ENCODE measurements around the gene ANKS6.

Gene ANKS6

DNA sequence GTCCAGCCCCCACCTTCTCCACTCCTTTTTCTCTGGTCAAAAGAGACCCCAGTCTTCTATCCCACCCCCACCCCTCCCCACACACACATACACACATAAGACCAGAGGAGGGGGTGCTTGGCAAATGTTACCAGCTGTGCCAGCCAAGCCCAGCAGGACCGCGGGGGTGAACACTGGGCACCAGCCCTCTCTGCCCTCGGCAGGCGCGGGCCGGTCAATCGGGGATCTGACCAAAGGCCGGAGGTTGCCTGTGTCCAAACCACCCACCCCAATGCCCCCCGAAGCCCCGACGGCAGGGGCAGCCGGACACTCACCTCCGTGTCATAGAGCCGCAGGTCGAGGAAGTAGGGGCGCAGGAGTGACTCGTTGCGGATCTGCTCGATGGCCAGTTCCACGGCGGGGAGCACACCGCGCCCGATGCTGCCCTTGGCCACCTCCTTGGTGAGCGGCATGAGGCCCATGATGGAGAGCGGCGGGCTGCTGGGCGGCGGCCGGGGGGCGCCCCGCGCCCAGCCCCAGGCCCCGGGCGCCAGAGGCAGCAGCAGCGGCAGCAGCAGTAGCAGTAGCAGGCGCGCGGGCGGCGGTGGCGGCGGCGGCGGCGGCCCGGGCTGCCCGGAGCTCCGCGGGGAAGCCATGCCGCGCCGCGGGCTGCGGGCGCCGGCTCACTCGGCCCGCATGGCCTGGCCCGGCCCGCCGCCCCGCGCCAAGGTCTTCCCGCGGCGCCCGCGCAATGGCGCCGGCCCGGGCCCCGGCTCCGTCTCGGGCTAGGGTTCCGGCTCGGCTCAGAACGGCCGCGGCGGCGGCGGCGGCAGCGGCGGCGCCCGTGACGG, 88.0 kb downstream of the ANKS6 start:
- WGBS (ENCODE audit: extremely low coverage, insufficient coverage, low lambda C conversion rate) = no CpG with 5 or more reads among the region's 89 CpGs
- no peaks in the 10 kb centered on the region for H3K79me1 ChIP-seq (ENCODE audit: low read length)
- no peaks in the 10 kb centered on the region for H3K79me2 ChIP-seq (ENCODE audit: control insufficient read depth, insufficient read depth, low read length)
- no peak overlapping the region for H3K4ac ChIP-seq (ENCODE audit: low read depth, low read length)
- no peak overlapping the region for H3K4me3 ChIP-seq (ENCODE audit: low read length)
- peak overlapping the region; percentile 39 for H3K4me2 ChIP-seq (ENCODE audit: low read length)
- no peak overlapping the region for H2BK15ac ChIP-seq (replicated peaks; ENCODE audit: low read depth)
- no peak overlapping the region for H3K27ac ChIP-seq (ENCODE audit: low read depth, low read length)
- H2AK5ac ChIP-seq (ENCODE audit: low read length) = no peak overlapping the region
- no peak overlapping the region for H3K23ac ChIP-seq (ENCODE audit: low read length)
- peak overlapping the region; percentile 0 for H3K18ac ChIP-seq (ENCODE audit: low read length)
- H2BK5ac ChIP-seq (ENCODE audit: low read length) = no peak overlapping the region
- no peak overlapping the region for H3K9ac ChIP-seq (ENCODE audit: low read length)
- no peak overlapping the region for H4K8ac ChIP-seq (ENCODE audit: low read depth, low read length)
- H3K36me3 ChIP-seq (ENCODE audit: control insufficient read depth, insufficient read depth, low read length) = no peaks in the 10 kb centered on the region
- H3K56ac ChIP-seq (ENCODE audit: low read length) = peak overlapping the region; percentile 46
- DNase-seq = peak; percentile 10
- H3K4me1 ChIP-seq (ENCODE audit: control insufficient read depth, low read depth, low read length) = no peaks in the 10 kb centered on the region
- H3K27me3 ChIP-seq (ENCODE audit: insufficient read depth, low read length, poor library complexity) = peaks cover 27% of the 10 kb centered on the region
- H2BK120ac ChIP-seq (ENCODE audit: low read depth, low read length) = no peak overlapping the region
- no peak overlapping the region for H4K5ac ChIP-seq (ENCODE audit: low read length)

DNA sequence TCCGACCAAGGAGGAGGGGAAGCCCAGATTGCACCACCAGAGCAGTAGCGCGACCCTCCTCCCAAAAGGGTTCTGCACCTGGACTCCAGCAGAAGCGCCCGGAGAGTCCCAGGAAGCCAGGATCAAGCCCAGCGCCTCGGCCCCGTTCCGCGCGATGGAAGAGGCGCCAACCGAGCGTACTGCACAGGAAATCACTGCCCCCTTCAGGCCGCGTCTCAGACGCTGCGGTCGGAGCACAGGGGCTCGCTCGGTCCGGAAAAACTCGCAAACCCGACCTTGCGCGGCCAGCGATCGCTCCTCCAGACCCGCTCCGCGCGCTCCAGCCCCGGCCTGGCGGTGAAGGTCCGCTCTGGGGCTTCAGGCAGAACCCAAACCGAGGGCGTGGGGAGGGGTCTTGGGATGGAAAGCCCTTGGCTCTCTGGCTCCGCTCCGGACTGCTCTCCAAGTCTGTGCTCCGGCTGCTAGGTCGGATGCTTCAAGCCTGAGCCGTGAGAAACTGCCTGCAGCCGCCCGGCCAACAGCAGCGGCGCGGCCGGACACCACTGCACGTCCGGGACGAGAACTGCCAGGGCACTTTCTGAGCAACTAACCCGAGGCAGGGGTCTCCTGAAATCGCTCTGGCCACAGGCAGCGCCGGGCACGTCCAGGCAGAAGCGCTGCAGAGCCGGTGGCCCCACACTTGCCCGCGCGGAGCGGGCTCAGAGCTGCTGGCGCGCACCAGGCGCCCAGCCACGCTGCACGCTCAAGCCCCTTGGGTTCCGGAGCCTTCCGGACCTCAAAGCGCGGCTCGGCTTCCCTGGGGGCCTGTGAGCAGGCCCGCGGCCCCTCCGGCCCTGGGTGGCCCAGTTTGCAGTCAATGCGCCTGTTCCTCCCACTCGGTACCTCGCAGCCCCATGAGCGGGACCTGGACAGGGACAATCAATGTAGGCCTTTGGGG, 88.9 kb downstream of the ANKS6 start:
- Histone ChIP-seq H3K18ac (ENCODE audit: low read length) (no peak overlapping the region), H3K4ac (ENCODE audit: low read depth, low read length) (no peak overlapping the region), H3K79me1 (ENCODE audit: low read length) (no peaks in the 10 kb centered on the region), H3K4me3 (ENCODE audit: low read length) (no peak overlapping the region), H2BK15ac (replicated peaks; ENCODE audit: low read depth) (no peak overlapping the region), H3K56ac (ENCODE audit: low read length) (peak overlapping the region; percentile 54), H3K36me3 (ENCODE audit: control insufficient read depth, insufficient read depth, low read length) (no peaks in the 10 kb centered on the region), H4K8ac (ENCODE audit: low read depth, low read length) (no peak overlapping the region), H3K27ac (ENCODE audit: low read depth, low read length) (no peak overlapping the region), H3K23ac (ENCODE audit: low read length) (no peak overlapping the region), H3K4me1 (ENCODE audit: control insufficient read depth, low read depth, low read length) (no peaks in the 10 kb centered on the region), H2BK120ac (ENCODE audit: low read depth, low read length) (no peak overlapping the region), H2AK5ac (ENCODE audit: low read length) (no peak overlapping the region), H3K27me3 (ENCODE audit: insufficient read depth, low read length, poor library complexity) (peaks cover 27% of the 10 kb centered on the region), H3K4me2 (ENCODE audit: low read length) (peak overlapping the region; percentile 63), H4K5ac (ENCODE audit: low read length) (no peak overlapping the region), H2BK5ac (ENCODE audit: low read length) (no peak overlapping the region), H3K79me2 (ENCODE audit: control insufficient read depth, insufficient read depth, low read length) (no peaks in the 10 kb centered on the region), H3K9ac (ENCODE audit: low read length) (peak overlapping the region; percentile 28)
- DNase-seq = peak; percentile 87
- WGBS (ENCODE audit: extremely low coverage, insufficient coverage, low lambda C conversion rate) = no CpG with 5 or more reads among the region's 79 CpGs

DNA sequence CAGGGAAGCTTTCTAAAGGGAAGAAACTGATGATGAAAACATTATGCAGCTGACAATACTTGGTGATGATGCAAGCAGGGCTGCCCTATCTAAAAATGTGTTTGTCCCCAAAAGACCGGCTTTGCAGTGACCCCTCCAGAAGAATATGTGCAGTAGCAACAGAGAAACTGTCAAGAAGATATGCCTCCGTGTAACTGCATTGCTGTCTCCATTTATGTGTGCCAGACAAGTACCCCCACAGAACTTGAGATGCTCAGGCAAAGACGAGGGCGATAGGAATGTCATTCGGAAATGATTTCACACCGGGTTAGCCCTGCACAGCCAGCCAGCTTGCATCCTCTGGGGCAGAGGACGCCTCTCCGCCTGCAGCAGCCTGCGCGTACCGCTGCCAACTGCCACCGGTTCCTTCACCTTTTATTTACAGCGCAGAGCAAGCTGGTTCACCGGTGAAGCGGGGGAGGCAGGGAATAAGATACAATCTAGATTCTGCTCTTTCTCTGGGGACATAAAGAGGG, 89.6 kb downstream of the ANKS6 start:
- Histone ChIP-seq H3K4me2 (ENCODE audit: low read length) (peak overlapping the region; percentile 18), H3K4me3 (ENCODE audit: low read length) (no peak overlapping the region), H2BK120ac (ENCODE audit: low read depth, low read length) (no peak overlapping the region), H3K36me3 (ENCODE audit: control insufficient read depth, insufficient read depth, low read length) (no peaks in the 10 kb centered on the region), H3K56ac (ENCODE audit: low read length) (peak overlapping the region; percentile 35), H4K8ac (ENCODE audit: low read depth, low read length) (no peak overlapping the region), H3K79me2 (ENCODE audit: control insufficient read depth, insufficient read depth, low read length) (no peaks in the 10 kb centered on the region), H2AK5ac (ENCODE audit: low read length) (no peak overlapping the region), H3K23ac (ENCODE audit: low read length) (no peak overlapping the region), H3K79me1 (ENCODE audit: low read length) (no peaks in the 10 kb centered on the region), H3K18ac (ENCODE audit: low read length) (no peak overlapping the region), H3K9ac (ENCODE audit: low read length) (peak overlapping the region; percentile 0), H3K27me3 (ENCODE audit: insufficient read depth, low read length, poor library complexity) (peaks cover 26% of the 10 kb centered on the region), H3K27ac (ENCODE audit: low read depth, low read length) (no peak overlapping the region), H3K4ac (ENCODE audit: low read depth, low read length) (no peak overlapping the region), H3K4me1 (ENCODE audit: control insufficient read depth, low read depth, low read length) (no peaks in the 10 kb centered on the region), H2BK15ac (replicated peaks; ENCODE audit: low read depth) (no peak overlapping the region), H4K5ac (ENCODE audit: low read length) (no peak overlapping the region), H2BK5ac (ENCODE audit: low read length) (no peak overlapping the region)
- DNase-seq = no peak
- no CpG with 5 or more reads among the region's 15 CpGs for WGBS (ENCODE audit: extremely low coverage, insufficient coverage, low lambda C conversion rate)

DNA sequence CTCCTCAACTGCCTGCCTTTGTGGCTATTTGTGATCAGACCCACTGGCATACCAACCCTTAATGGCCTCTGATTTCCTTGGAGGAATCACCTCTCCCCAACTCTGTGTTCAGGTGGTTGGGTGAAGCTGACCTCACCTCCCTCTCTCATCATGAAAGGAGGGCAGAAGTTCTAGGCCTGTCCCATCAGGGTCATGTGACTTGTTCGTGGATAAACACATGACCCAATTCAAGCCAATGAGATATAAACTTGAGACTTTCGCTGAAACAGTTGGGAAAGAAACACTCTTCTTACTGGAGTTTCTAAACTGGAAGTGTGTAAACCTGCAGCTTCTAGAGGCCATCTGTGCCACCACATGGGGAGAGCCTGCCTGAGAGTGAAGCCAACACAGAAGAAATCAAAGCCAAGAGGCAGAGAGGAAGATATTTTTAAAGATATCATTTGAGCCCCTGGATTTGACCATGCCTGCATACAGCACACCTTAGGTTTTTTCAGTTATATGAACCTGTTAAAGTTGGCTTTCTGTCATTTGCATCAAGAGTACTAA, 93.4 kb downstream of the ANKS6 start:
- no peak overlapping the region for H4K8ac ChIP-seq (ENCODE audit: low read depth, low read length)
- H2BK15ac ChIP-seq (replicated peaks; ENCODE audit: low read depth) = no peak overlapping the region
- H3K4ac ChIP-seq (ENCODE audit: low read depth, low read length) = no peak overlapping the region
- H3K79me1 ChIP-seq (ENCODE audit: low read length) = no peaks in the 10 kb centered on the region
- no peak overlapping the region for H3K4me2 ChIP-seq (ENCODE audit: low read length)
- H3K4me1 ChIP-seq (ENCODE audit: control insufficient read depth, low read depth, low read length) = no peaks in the 10 kb centered on the region
- no peak overlapping the region for H3K4me3 ChIP-seq (ENCODE audit: low read length)
- no peak for DNase-seq
- no peak overlapping the region for H3K56ac ChIP-seq (ENCODE audit: low read length)
- no peak overlapping the region for H2BK5ac ChIP-seq (ENCODE audit: low read length)
- no CpG with 5 or more reads among the region's 2 CpGs for WGBS (ENCODE audit: extremely low coverage, insufficient coverage, low lambda C conversion rate)
- H3K18ac ChIP-seq (ENCODE audit: low read length) = no peak overlapping the region
- no peak overlapping the region for H2BK120ac ChIP-seq (ENCODE audit: low read depth, low read length)
- no peak overlapping the region for H3K9ac ChIP-seq (ENCODE audit: low read length)
- no peak overlapping the region for H2AK5ac ChIP-seq (ENCODE audit: low read length)
- no peaks in the 10 kb centered on the region for H3K36me3 ChIP-seq (ENCODE audit: control insufficient read depth, insufficient read depth, low read length)
- no peak overlapping the region for H3K23ac ChIP-seq (ENCODE audit: low read length)
- peaks cover 10% of the 10 kb centered on the region for H3K27me3 ChIP-seq (ENCODE audit: insufficient read depth, low read length, poor library complexity)
- no peaks in the 10 kb centered on the region for H3K79me2 ChIP-seq (ENCODE audit: control insufficient read depth, insufficient read depth, low read length)
- no peak overlapping the region for H3K27ac ChIP-seq (ENCODE audit: low read depth, low read length)
- no peak overlapping the region for H4K5ac ChIP-seq (ENCODE audit: low read length)

DNA sequence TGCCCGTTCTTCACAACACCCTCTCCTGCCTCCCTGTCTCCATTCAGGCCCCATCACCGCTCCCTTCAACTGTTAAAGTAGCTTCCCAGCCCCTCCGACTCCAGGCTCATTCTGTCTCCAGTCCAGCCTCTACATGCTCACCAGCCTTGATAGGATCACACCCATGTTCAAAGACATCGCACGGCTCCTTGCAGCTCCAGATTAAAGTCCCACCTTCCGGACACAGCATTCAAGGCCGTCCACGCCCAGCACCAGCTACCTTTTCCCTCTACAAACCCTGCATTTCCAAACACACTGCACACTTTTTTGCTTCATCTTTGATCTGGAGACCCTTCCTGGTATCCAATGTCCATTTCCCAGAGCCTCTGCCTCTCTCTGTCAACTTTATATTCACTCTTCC, 94.0 kb downstream of the ANKS6 start:
- Histone ChIP-seq H2AK5ac (ENCODE audit: low read length) (no peak overlapping the region), H3K56ac (ENCODE audit: low read length) (no peak overlapping the region), H4K8ac (ENCODE audit: low read depth, low read length) (no peak overlapping the region), H3K18ac (ENCODE audit: low read length) (no peak overlapping the region), H3K79me2 (ENCODE audit: control insufficient read depth, insufficient read depth, low read length) (no peaks in the 10 kb centered on the region), H3K27me3 (ENCODE audit: insufficient read depth, low read length, poor library complexity) (peaks cover 4% of the 10 kb centered on the region), H3K4ac (ENCODE audit: low read depth, low read length) (no peak overlapping the region), H2BK120ac (ENCODE audit: low read depth, low read length) (no peak overlapping the region), H2BK5ac (ENCODE audit: low read length) (no peak overlapping the region), H4K5ac (ENCODE audit: low read length) (no peak overlapping the region), H3K27ac (ENCODE audit: low read depth, low read length) (no peak overlapping the region), H3K4me3 (ENCODE audit: low read length) (no peak overlapping the region), H3K9ac (ENCODE audit: low read length) (no peak overlapping the region), H3K36me3 (ENCODE audit: control insufficient read depth, insufficient read depth, low read length) (no peaks in the 10 kb centered on the region), H3K4me1 (ENCODE audit: control insufficient read depth, low read depth, low read length) (no peaks in the 10 kb centered on the region), H2BK15ac (replicated peaks; ENCODE audit: low read depth) (no peak overlapping the region), H3K23ac (ENCODE audit: low read length) (no peak overlapping the region), H3K4me2 (ENCODE audit: low read length) (no peak overlapping the region), H3K79me1 (ENCODE audit: low read length) (no peaks in the 10 kb centered on the region)
- DNase-seq = no peak
- WGBS (ENCODE audit: extremely low coverage, insufficient coverage, low lambda C conversion rate) = no CpG with 5 or more reads among the region's 8 CpGs

Measured in mesendoderm (in vitro differentiated cells).